ENCODE measurements around the gene KRT6A. TPM values are rescaled to one million over a fixed set of nuclear protein-coding genes. Genes with fewer than 3 reads are reported as not detected.

Gene KRT6A
- total RNA-seq, 1 donor from 2014 or later, result not detected

DNA sequence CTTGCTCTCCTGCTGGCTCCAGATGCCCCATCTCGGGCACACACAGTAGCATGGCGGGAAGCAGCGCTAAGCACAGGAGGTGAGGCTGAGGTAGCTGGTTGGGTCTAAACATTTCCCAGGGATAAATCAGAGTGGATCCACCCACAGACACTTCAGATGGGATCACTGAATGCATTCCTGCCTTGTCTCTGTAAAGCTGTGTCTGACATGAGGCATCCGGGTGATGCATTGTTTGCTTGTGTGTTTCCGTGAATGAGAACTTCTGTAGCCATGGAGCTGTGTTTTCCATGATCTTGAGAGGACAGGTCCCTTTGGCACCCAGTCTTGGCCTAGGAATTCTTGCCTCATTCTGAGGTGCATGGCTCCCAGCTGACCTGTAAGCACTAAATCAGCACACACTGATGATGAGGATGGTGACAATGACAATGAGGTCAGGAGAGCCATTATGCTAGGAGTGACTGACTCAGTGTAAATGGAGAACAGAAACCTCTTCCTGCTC, 52.2 kb downstream of the KRT6A start:
- Histone ChIP-seq H3K36me3 (no peaks in the 10 kb centered on the region), H3F3A (ENCODE audit: low read depth) (peaks cover 7% of the 10 kb centered on the region), H2AFZ (replicated peaks) (no peak overlapping the region), H3K4me3 (no peak overlapping the region), H3K27ac (no peak overlapping the region), H3K4me2 (no peak overlapping the region), H3K9ac (no peak overlapping the region), H3K4me1 (peaks cover 25% of the 10 kb centered on the region), H4K20me1 (ENCODE audit: low read depth) (no peaks in the 10 kb centered on the region), H3K9me3 (ENCODE audit: low read depth) (no peaks in the 10 kb centered on the region), H3K27me3 (no peaks in the 10 kb centered on the region), H3K79me2 (ENCODE audit: low read depth) (no peaks in the 10 kb centered on the region)
- no peak for DNase-seq (ENCODE audit: low spot score)
- Mint-ChIP-seq H3K9me3 (no peaks in the 10 kb centered on the region), H3K27ac (peak overlapping the region; percentile 84), H3K4me1 (peaks cover 41% of the 10 kb centered on the region), H3K36me3 (no peaks in the 10 kb centered on the region), H3K4me3 (peak overlapping the region; percentile 46), H3K27me3 (ENCODE audit: insufficient read depth, low read depth) (peaks cover 6% of the 10 kb centered on the region)
- no peak for TF ChIP-seq EZH2 (IDR thresholded peaks at IDR 0.05)

GRCh38 chr12:52439845-52440244, 53.2 kb downstream of the KRT6A start:
- Histone ChIP-seq H3K79me2 (ENCODE audit: low read depth) (no peaks in the 10 kb centered on the region), H4K20me1 (ENCODE audit: low read depth) (no peaks in the 10 kb centered on the region), H3K27ac (no peak overlapping the region), H3K4me1 (peaks cover 25% of the 10 kb centered on the region), H3K4me2 (no peak overlapping the region), H3K9me3 (ENCODE audit: low read depth) (no peaks in the 10 kb centered on the region), H3F3A (ENCODE audit: low read depth) (peaks cover 7% of the 10 kb centered on the region), H3K27me3 (no peaks in the 10 kb centered on the region), H3K36me3 (no peaks in the 10 kb centered on the region), H3K4me3 (no peak overlapping the region), H3K9ac (no peak overlapping the region), H2AFZ (replicated peaks) (no peak overlapping the region)
- H3K4me3 Mint-ChIP-seq, result no peak overlapping the region
- peaks cover 41% of the 10 kb centered on the region for H3K4me1 Mint-ChIP-seq
- H3K9me3 Mint-ChIP-seq, result no peaks in the 10 kb centered on the region
- no peak for TF ChIP-seq CTCF (IDR thresholded peaks at IDR 0.05)
- TF ChIP-seq EZH2 (IDR thresholded peaks at IDR 0.05), result no peak
- TF ChIP-seq EZH2phosphoT487 (IDR thresholded peaks at IDR 0.05), result no peak
- H3K27me3 Mint-ChIP-seq (ENCODE audit: insufficient read depth, low read depth), result peaks cover 6% of the 10 kb centered on the region
- no peak overlapping the region for H3K27ac Mint-ChIP-seq
- DNase-seq (ENCODE audit: low spot score), result no peak
- H3K36me3 Mint-ChIP-seq, result no peaks in the 10 kb centered on the region

DNA sequence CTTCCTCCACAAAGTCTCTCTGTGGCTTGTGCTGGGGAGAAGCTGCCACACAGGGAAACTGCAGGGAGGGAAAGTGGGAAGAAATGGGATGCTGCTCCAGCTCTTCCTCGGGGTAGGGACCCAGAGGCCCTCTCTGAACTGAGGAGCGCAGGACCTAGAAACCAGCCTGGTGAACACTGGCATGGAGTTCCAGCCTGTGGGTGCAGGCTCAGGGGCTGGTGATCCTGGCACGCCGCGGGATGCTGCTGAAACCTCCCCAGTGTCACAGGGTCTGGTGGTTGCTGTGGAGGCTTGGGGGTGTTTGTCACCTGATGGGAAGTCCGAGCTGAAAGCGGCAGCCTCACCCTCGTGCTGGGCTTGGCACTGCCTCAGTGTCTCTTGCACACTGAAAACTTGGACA, 53.6 kb downstream of the KRT6A start:
- H3K4me3 ChIP-seq, result no peak overlapping the region
- H3K9me3 Mint-ChIP-seq, result no peaks in the 10 kb centered on the region
- H3K9me3 ChIP-seq (ENCODE audit: low read depth), result no peaks in the 10 kb centered on the region
- H3K79me2 ChIP-seq (ENCODE audit: low read depth), result no peaks in the 10 kb centered on the region
- H3F3A ChIP-seq (ENCODE audit: low read depth), result peaks cover 7% of the 10 kb centered on the region
- H2AFZ ChIP-seq (replicated peaks), result no peak overlapping the region
- no peak for TF ChIP-seq EZH2 (IDR thresholded peaks at IDR 0.05)
- TF ChIP-seq EZH2phosphoT487 (IDR thresholded peaks at IDR 0.05), result no peak
- TF ChIP-seq CTCF (IDR thresholded peaks at IDR 0.05), result no peak
- H3K27me3 Mint-ChIP-seq (ENCODE audit: insufficient read depth, low read depth), result peaks cover 6% of the 10 kb centered on the region
- H3K36me3 Mint-ChIP-seq, result no peaks in the 10 kb centered on the region
- H3K9ac ChIP-seq, result no peak overlapping the region
- H3K27ac ChIP-seq, result no peak overlapping the region
- H3K4me1 Mint-ChIP-seq, result peaks cover 41% of the 10 kb centered on the region
- no peak overlapping the region for H3K27ac Mint-ChIP-seq
- no peak for DNase-seq (ENCODE audit: low spot score)
- no peaks in the 10 kb centered on the region for H3K27me3 ChIP-seq
- no peak overlapping the region for H3K4me3 Mint-ChIP-seq
- no peaks in the 10 kb centered on the region for H3K36me3 ChIP-seq
- no peaks in the 10 kb centered on the region for H4K20me1 ChIP-seq (ENCODE audit: low read depth)
- peaks cover 25% of the 10 kb centered on the region for H3K4me1 ChIP-seq
- H3K4me2 ChIP-seq, result no peak overlapping the region

DNA sequence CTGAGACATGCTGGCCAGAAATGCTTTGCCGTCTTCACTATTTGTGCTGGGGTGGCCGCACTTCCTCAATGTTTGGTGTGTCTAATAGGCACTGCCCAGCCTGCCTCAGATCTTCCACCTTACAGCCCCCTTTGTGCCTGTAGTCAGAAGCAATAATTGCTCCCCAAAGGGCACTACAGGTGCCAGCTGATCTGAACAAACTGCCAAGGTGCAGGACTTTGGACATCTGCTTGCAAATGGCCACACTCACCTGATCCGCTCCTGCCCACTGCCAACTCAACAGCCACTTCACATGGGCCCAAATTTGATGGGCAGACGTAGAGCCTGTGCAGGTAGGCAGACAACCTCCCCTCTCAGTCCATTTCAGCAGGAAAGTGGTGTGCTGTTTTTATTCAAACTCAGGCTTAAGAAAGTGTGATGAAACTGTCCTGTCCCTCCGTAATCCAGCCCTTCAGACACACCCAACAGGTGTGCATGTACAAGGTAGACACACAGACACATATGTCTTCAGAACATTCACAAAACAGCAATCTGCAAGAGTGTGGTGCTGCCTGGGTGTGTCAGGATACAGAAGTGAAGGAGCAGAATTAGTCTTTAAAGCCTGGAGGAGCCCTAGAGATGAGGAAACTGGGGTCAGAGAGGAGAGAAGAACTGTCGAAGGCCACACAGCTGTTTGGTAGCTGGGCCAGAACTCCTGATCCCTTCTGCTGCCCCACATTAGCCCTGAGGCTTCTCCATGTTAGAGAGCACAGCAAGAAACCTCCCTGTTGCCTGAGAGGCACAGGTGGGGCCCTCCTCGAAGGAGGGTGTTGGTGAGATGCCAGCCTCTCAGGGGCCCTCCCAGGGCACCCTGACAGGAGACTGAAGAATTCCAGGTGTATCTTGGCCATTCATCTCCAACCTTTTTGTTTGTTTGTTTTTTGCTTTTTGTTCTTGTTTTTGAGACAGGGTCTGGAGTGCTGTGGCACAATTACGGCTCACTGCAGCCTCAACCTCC, 54.5 kb downstream of the KRT6A start:
- H3K36me3 ChIP-seq, result no peaks in the 10 kb centered on the region
- H3K27ac ChIP-seq, result no peak overlapping the region
- no peak overlapping the region for H3K4me2 ChIP-seq
- no peaks in the 10 kb centered on the region for H3K79me2 ChIP-seq (ENCODE audit: low read depth)
- DNase-seq (ENCODE audit: low spot score), result no peak
- no peaks in the 10 kb centered on the region for H4K20me1 ChIP-seq (ENCODE audit: low read depth)
- H2AFZ ChIP-seq (replicated peaks), result no peak overlapping the region
- peaks cover 25% of the 10 kb centered on the region for H3K4me1 ChIP-seq
- Mint-ChIP-seq H3K4me1 (peaks cover 41% of the 10 kb centered on the region), H3K4me3 (no peak overlapping the region), H3K27ac (no peak overlapping the region), H3K27me3 (ENCODE audit: insufficient read depth, low read depth) (peaks cover 8% of the 10 kb centered on the region), H3K36me3 (no peaks in the 10 kb centered on the region), H3K9me3 (no peaks in the 10 kb centered on the region)
- H3K9ac ChIP-seq, result no peak overlapping the region
- TF ChIP-seq CTCF (IDR thresholded peaks at IDR 0.05) (no peak), EZH2 (IDR thresholded peaks at IDR 0.05) (no peak), EZH2phosphoT487 (IDR thresholded peaks at IDR 0.05) (no peak)
- no peaks in the 10 kb centered on the region for H3K9me3 ChIP-seq (ENCODE audit: low read depth)
- H3F3A ChIP-seq (ENCODE audit: low read depth), result peaks cover 7% of the 10 kb centered on the region
- H3K27me3 ChIP-seq, result no peaks in the 10 kb centered on the region
- H3K4me3 ChIP-seq, result no peak overlapping the region

Data from neural progenitor cell (in vitro differentiated cells).